HepG2 (cell line): Measurements from ENCODE around the gene TGM2. TPM values are rescaled to one million over a fixed set of nuclear protein-coding genes. Genes with fewer than 3 reads are reported as not detected.

Experiments
- CENPT ChIP-seq: sonication (generic); formaldehyde crosslinking; IDR thresholded peaks from 2 replicates; pipeline ENCODE4 v1.8.0; 2022; ENCODE audit warnings: low read depth, mild to moderate bottlenecking, moderate library complexity, missing genetic modification reagents
- DR1 ChIP-seq: sonication (generic); formaldehyde crosslinking; IDR thresholded peaks from 2 replicates; pipeline ENCODE4 v1.8.0; 2021; ENCODE audit warnings: mild to moderate bottlenecking, missing genetic modification reagents, inconsistent platforms
- FOXO1 ChIP-seq: sonication (generic); formaldehyde crosslinking; IDR thresholded peaks from 2 replicates; pipeline ENCODE4 v1.4.0; 2020; ENCODE audit warnings: missing genetic modification reagents
- NFIB ChIP-seq: sonication (generic); formaldehyde crosslinking; IDR thresholded peaks from 2 replicates; pipeline ENCODE4 v1.9.0; 2021; ENCODE audit warnings: missing genetic modification reagents, mild to moderate bottlenecking, borderline replicate concordance
- SMYD3 ChIP-seq: sonication (generic); formaldehyde crosslinking; IDR thresholded peaks from 2 replicates; pipeline ENCODE4 v1.8.1; 2023; ENCODE audit warnings: mild to moderate bottlenecking, missing genetic modification reagents
- ZNF564 ChIP-seq: sonication (generic); formaldehyde crosslinking; IDR thresholded peaks from 2 replicates; pipeline ENCODE4 v1.8.1; 2023; ENCODE audit warnings: mild to moderate bottlenecking, missing genetic modification reagents
- ZNF780A ChIP-seq: sonication (generic); formaldehyde crosslinking; IDR thresholded peaks from 2 replicates; pipeline ENCODE4 v1.8.0; 2022; ENCODE audit warnings: mild to moderate bottlenecking, missing genetic modification reagents, moderate library complexity
- polyA plus RNA-seq, 8 experiments: library from polyadenylated mRNA; depleted of rRNA in 3 of 8; stranded (reverse) in 7 of 8; unstranded in 1 of 8; fragments of >200 nt; fragmentation: Illumina TruSeq in 4 of 8; extraction: Trizol in 4 of 8; gene quantifications; 2 replicates each; pipeline versions ENCODE4 v1.2.1 to v1.2.3, GENCODE V29; 2011 to 2016; ENCODE audit warnings: low read depth in 4 of 8, missing spikeins in 1 of 8, mixed read lengths in 1 of 8; ENCODE audit not compliant: insufficient read depth in 1 of 8
- total RNA-seq, 5 experiments: library from RNA; depleted of rRNA; stranded (reverse); fragments of >200 nt; fragmentation: Illumina TruSeq; extraction: Trizol; gene quantifications; 2 replicates each; pipeline ENCODE4 v1.2.3, GENCODE V29; 2016; ENCODE audit warnings: low read depth in 1 of 5
- TF ChIP-seq, protein P1 (sequence below): sonication (generic); formaldehyde crosslinking; IDR thresholded peaks from 2 replicates; pipeline ENCODE4 v1.4.0; 2020; ENCODE audit warnings: missing genetic modification reagents, borderline replicate concordance
- TF ChIP-seq, protein P2 (sequence below): sonication (generic); formaldehyde crosslinking; IDR thresholded peaks from 2 replicates; pipeline ENCODE4 v1.4.0; 2020; ENCODE audit warnings: missing genetic modification reagents
- TF ChIP-seq, protein P3 (sequence below): sonication (generic); formaldehyde crosslinking; conservative IDR thresholded peaks from 2 replicates; pipeline ENCODE4 v1.4.0; 2020; ENCODE audit warnings: missing genetic modification reagents
- TF ChIP-seq, protein P4 (sequence below): sonication (generic); formaldehyde crosslinking; IDR thresholded peaks from 2 replicates; pipeline ENCODE4 v1.4.0; 2020; ENCODE audit warnings: missing genetic modification reagents

Gene TGM2
- total and polyA plus RNA-seq, 2 of the 13 experiments (the other 11 are each of a cell fraction or from before 2014, with no cell fraction given): 4.2 to 46.4 TPM

DNA sequence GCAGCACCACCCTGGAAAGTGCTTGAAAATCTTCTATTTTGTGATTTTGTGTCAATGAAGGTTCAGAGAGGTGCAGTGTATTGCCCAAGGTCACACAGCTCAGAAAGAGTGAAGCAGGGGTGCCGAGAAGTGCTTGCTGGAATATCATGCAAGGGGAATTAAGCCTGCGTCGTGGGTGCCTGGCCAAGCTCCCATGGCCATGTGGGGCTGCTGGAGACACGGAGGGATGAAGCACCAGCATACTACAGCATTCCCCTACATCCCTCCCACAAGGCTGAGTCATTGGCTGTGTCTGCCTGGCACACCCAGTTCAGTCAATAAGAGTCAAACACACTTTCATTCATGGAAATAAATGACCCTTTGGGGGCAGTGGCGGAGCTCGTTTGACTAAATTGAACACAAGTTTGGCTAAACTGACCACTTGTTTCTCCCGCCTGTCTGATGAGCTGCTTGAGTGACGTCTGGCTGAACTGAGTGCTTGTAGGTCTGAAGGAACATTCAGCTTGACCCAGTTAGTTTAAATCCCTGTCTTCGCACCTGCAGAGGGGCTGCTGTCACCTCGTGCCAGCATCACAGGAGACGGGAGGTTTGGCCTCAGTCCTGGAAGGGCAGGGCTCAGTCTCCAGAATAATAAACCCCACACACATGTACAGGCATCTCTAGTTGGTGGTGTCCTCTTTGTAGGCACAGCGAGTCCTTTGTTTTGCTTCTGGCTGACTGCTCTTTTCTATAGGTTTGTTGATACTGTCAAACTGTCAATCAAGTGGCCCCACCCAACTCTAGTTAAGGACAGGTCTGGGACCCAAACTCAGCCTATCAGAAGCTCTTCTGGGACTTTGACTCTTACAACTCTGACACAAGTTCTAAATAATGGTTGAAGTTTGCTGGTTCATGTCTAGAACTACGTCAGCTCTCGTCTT is 8.4 kb upstream of the TGM2 start (continued):
- TF ChIP-seq, protein P1, sequence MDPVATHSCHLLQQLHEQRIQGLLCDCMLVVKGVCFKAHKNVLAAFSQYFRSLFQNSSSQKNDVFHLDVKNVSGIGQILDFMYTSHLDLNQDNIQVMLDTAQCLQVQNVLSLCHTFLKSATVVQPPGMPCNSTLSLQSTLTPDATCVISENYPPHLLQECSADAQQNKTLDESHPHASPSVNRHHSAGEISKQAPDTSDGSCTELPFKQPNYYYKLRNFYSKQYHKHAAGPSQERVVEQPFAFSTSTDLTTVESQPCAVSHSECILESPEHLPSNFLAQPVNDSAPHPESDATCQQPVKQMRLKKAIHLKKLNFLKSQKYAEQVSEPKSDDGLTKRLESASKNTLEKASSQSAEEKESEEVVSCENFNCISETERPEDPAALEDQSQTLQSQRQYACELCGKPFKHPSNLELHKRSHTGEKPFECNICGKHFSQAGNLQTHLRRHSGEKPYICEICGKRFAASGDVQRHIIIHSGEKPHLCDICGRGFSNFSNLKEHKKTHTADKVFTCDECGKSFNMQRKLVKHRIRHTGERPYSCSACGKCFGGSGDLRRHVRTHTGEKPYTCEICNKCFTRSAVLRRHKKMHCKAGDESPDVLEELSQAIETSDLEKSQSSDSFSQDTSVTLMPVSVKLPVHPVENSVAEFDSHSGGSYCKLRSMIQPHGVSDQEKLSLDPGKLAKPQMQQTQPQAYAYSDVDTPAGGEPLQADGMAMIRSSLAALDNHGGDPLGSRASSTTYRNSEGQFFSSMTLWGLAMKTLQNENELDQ: no peak
- TF ChIP-seq SMYD3 (CRISPR knock-in tag) (no peak), DR1 (CRISPR knock-in tag) (no peak), CENPT (no peak), NFIB (CRISPR knock-in tag) (no peak), FOXO1 (CRISPR knock-in tag) (no peak), ZNF780A (CRISPR knock-in tag) (no peak), ZNF564 (CRISPR knock-in tag) (no peak)
- TF ChIP-seq, protein P2, sequence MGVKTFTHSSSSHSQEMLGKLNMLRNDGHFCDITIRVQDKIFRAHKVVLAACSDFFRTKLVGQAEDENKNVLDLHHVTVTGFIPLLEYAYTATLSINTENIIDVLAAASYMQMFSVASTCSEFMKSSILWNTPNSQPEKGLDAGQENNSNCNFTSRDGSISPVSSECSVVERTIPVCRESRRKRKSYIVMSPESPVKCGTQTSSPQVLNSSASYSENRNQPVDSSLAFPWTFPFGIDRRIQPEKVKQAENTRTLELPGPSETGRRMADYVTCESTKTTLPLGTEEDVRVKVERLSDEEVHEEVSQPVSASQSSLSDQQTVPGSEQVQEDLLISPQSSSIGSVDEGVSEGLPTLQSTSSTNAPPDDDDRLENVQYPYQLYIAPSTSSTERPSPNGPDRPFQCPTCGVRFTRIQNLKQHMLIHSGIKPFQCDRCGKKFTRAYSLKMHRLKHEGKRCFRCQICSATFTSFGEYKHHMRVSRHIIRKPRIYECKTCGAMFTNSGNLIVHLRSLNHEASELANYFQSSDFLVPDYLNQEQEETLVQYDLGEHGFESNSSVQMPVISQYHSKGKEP (CRISPR knock-in tag): no peak
- TF ChIP-seq, protein P3, sequence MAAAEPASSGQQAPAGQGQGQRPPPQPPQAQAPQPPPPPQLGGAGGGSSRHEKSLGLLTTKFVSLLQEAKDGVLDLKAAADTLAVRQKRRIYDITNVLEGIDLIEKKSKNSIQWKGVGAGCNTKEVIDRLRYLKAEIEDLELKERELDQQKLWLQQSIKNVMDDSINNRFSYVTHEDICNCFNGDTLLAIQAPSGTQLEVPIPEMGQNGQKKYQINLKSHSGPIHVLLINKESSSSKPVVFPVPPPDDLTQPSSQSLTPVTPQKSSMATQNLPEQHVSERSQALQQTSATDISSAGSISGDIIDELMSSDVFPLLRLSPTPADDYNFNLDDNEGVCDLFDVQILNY: no peak
- TF ChIP-seq, protein P4, sequence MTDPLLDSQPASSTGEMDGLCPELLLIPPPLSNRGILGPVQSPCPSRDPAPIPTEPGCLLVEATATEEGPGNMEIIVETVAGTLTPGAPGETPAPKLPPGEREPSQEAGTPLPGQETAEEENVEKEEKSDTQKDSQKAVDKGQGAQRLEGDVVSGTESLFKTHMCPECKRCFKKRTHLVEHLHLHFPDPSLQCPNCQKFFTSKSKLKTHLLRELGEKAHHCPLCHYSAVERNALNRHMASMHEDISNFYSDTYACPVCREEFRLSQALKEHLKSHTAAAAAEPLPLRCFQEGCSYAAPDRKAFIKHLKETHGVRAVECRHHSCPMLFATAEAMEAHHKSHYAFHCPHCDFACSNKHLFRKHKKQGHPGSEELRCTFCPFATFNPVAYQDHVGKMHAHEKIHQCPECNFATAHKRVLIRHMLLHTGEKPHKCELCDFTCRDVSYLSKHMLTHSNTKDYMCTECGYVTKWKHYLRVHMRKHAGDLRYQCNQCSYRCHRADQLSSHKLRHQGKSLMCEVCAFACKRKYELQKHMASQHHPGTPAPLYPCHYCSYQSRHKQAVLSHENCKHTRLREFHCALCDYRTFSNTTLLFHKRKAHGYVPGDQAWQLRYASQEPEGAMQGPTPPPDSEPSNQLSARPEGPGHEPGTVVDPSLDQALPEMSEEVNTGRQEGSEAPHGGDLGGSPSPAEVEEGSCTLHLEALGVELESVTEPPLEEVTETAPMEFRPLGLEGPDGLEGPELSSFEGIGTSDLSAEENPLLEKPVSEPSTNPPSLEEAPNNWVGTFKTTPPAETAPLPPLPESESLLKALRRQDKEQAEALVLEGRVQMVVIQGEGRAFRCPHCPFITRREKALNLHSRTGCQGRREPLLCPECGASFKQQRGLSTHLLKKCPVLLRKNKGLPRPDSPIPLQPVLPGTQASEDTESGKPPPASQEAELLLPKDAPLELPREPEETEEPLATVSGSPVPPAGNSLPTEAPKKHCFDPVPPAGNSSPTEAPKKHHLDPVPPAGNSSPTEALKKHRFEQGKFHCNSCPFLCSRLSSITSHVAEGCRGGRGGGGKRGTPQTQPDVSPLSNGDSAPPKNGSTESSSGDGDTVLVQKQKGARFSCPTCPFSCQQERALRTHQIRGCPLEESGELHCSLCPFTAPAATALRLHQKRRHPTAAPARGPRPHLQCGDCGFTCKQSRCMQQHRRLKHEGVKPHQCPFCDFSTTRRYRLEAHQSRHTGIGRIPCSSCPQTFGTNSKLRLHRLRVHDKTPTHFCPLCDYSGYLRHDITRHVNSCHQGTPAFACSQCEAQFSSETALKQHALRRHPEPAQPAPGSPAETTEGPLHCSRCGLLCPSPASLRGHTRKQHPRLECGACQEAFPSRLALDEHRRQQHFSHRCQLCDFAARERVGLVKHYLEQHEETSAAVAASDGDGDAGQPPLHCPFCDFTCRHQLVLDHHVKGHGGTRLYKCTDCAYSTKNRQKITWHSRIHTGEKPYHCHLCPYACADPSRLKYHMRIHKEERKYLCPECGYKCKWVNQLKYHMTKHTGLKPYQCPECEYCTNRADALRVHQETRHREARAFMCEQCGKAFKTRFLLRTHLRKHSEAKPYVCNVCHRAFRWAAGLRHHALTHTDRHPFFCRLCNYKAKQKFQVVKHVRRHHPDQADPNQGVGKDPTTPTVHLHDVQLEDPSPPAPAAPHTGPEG (CRISPR knock-in tag): no peak
